Glutamatergic neuron (in vitro differentiated cells): ENCODE results near the gene LCAT. TPM values are rescaled to one million over a fixed set of nuclear protein-coding genes. Genes with fewer than 3 reads are reported as not detected.
"Not testable (repeated sequence)": the region's sequence is repeated elsewhere in the genome, so short reads cannot be mapped to it uniquely, and the experiment has no call there.

Source experiments
- DNase-seq: peaks from one replicate; pipeline ENCODE4 v3.0.0; 2022
- H3K27ac Mint-ChIP-seq: one replicate; pipeline ENCODE4 v1.8.0; 2020; ENCODE audit warnings: mild to moderate bottlenecking, mixed read lengths, inconsistent platforms; ENCODE audit not compliant: unreplicated experiment
- H3K27me3 Mint-ChIP-seq: one replicate; pipeline ENCODE4 v1.8.0; 2020; ENCODE audit warnings: mild to moderate bottlenecking, moderate library complexity, mixed read lengths, inconsistent platforms; ENCODE audit not compliant: unreplicated experiment
- H3K36me3 Mint-ChIP-seq: one replicate; pipeline ENCODE4 v1.8.0; 2020; ENCODE audit warnings: mild to moderate bottlenecking, mixed read lengths, inconsistent platforms; ENCODE audit not compliant: unreplicated experiment
- H3K4me1 Mint-ChIP-seq: one replicate; pipeline ENCODE4 v1.8.0; 2020; ENCODE audit warnings: mild to moderate bottlenecking, low read depth, mixed read lengths, inconsistent platforms; ENCODE audit not compliant: unreplicated experiment
- H3K4me3 Mint-ChIP-seq: one replicate; pipeline ENCODE4 v1.8.0; 2020; ENCODE audit warnings: mild to moderate bottlenecking, mixed read lengths, inconsistent platforms; ENCODE audit not compliant: unreplicated experiment
- H3K9me3 Mint-ChIP-seq: one replicate; pipeline ENCODE4 v1.8.0; 2020; ENCODE audit warnings: mild to moderate bottlenecking, moderate library complexity, mixed read lengths, inconsistent platforms; ENCODE audit not compliant: unreplicated experiment
- total RNA-seq: library from RNA; stranded (reverse); fragmentation: NEBNext Ultra II Directional; extraction: Animal tissue kit (Norgen Biotek cat#: 25700); gene quantifications from one replicate; pipeline ENCODE4 v1.2.1, GENCODE V29; 2021; ENCODE audit not compliant: unreplicated experiment
- TF ChIP-seq, protein P1 (sequence below): fragments of 200-600 bp; sonication (generic); IDR thresholded peaks from one replicate; pipeline ENCODE4 v1.5.0; 2021; ENCODE audit not compliant: partially characterized antibody, unreplicated experiment

Gene LCAT
- total RNA-seq, 1 donor from 2014 or later = 8.7 TPM

DNA sequence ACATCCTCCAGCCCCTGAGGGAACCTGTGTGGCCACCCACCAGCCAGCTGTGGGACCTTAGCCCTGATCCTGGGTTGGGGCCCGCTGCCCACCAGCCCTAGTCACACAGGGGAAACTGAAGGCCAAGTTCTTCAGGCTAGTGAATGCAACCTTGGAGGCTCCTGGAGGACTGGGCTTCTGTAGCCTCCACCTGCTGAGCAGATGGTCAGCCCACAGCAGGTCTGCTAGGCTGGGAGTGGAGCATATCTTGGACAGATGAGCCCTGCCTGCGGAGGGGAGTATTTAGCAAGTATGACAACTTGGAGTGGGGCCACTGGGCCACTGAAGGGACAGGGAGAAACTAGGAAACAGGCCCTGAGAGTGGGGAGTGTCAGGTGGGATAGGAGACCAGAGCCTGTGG lies 32.3 kb upstream of the LCAT start:
- no peak overlapping the region for H3K4me3 Mint-ChIP-seq
- no peak overlapping the region for H3K27ac Mint-ChIP-seq
- H3K36me3 Mint-ChIP-seq = no peaks in the 10 kb centered on the region
- H3K4me1 Mint-ChIP-seq = peaks cover 2% of the 10 kb centered on the region
- H3K27me3 Mint-ChIP-seq = no peaks in the 10 kb centered on the region
- no peak for DNase-seq
- H3K9me3 Mint-ChIP-seq = peaks cover 5% of the 10 kb centered on the region
- TF ChIP-seq, protein P1, sequence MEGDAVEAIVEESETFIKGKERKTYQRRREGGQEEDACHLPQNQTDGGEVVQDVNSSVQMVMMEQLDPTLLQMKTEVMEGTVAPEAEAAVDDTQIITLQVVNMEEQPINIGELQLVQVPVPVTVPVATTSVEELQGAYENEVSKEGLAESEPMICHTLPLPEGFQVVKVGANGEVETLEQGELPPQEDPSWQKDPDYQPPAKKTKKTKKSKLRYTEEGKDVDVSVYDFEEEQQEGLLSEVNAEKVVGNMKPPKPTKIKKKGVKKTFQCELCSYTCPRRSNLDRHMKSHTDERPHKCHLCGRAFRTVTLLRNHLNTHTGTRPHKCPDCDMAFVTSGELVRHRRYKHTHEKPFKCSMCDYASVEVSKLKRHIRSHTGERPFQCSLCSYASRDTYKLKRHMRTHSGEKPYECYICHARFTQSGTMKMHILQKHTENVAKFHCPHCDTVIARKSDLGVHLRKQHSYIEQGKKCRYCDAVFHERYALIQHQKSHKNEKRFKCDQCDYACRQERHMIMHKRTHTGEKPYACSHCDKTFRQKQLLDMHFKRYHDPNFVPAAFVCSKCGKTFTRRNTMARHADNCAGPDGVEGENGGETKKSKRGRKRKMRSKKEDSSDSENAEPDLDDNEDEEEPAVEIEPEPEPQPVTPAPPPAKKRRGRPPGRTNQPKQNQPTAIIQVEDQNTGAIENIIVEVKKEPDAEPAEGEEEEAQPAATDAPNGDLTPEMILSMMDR = no peak

DNA sequence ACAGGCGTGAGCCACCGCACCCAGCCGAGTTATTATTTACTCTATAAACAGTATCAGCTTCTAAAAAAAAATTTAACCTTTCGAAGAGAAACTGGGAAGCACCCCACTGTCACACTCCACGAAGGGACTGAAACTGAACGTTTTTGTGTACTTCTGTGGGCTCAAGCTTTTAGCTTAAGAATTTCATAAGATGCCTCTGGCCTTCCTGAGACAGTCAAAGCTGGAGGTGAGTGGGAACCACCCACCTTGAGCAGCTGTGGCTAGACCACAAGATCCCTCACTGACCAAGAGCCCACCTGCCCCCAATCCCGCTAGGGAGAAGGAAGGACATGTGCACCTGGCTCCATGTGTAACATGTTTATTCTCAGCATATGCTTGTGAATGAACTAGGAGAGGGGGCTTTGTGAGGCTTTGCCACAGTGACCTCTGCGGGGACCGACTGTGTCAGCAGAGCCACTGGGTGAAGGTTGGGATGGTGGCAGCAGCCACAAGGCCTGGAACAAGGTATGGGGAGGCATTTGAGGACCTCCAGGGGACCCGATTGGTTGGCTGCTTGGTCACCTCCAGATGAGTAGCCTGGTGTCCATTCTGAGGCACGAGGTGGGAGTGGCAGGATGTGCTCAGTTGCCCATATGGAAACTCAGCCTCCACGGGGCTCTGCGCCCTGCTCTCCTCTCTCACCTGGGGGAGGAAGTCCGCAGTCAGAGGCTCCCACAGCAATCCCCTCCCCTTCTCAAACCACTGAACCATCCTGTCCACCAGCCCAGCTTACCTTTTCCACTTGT lies 31.6 kb upstream of the LCAT start:
- peaks cover 2% of the 10 kb centered on the region for H3K4me1 Mint-ChIP-seq
- no peak overlapping the region for H3K27ac Mint-ChIP-seq
- H3K4me3 Mint-ChIP-seq = no peak overlapping the region
- TF ChIP-seq, protein P1 = no peak
- no peaks in the 10 kb centered on the region for H3K36me3 Mint-ChIP-seq
- H3K9me3 Mint-ChIP-seq = peaks cover 3% of the 10 kb centered on the region
- H3K27me3 Mint-ChIP-seq = peaks cover 4% of the 10 kb centered on the region
- no peak for DNase-seq

DNA sequence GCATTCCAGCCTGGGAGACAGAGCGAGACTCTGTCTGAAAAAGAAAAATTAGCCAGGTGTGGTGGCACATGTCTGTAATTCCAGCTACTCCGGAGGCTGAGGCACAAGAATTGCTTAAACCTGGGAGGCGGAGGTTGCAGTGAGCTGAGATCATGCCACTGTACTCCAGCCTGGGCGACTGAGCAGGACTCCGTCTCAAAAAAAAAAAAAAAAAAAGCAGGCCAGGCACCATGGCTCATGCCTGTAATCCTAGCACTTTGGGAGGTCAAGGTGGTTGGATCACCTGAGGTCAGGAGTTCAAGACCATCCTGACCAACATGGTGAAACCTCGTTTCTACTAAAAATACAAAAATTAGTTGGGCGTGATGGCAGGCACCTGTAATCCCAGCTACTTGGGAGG lies 28.4 kb upstream of the LCAT start:
- not testable (repeated sequence) for H3K27ac Mint-ChIP-seq, H3K4me3 Mint-ChIP-seq, H3K9me3 Mint-ChIP-seq, DNase-seq, H3K27me3 Mint-ChIP-seq, H3K4me1 Mint-ChIP-seq, H3K36me3 Mint-ChIP-seq

DNA sequence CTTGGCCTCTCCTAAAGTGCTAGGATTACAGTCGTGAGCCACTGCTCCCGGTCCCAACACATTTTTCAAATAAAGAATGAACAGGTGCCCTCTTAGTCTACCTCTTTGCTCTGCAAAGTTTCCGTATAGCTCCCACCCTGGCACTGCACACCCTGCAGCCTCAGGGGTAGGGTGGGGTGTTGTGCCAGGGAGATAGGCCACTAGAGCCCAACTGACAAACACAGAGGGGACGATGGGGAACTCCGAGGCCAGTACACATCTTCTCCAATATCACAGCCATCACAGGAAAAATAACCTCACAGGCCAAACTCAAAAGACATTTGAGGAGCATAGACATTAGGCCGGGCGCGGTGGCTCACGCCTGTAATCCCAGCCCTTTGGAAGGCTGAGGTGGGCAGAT lies 27.2 kb upstream of the LCAT start:
- TF ChIP-seq, protein P1 = no peak
- Mint-ChIP-seq H3K4me1 (peaks cover 4% of the 10 kb centered on the region), H3K27me3 (peaks cover 12% of the 10 kb centered on the region), H3K27ac (no peak overlapping the region), H3K36me3 (no peaks in the 10 kb centered on the region), H3K4me3 (no peak overlapping the region), H3K9me3 (peaks cover 3% of the 10 kb centered on the region)
- no peak for DNase-seq

DNA sequence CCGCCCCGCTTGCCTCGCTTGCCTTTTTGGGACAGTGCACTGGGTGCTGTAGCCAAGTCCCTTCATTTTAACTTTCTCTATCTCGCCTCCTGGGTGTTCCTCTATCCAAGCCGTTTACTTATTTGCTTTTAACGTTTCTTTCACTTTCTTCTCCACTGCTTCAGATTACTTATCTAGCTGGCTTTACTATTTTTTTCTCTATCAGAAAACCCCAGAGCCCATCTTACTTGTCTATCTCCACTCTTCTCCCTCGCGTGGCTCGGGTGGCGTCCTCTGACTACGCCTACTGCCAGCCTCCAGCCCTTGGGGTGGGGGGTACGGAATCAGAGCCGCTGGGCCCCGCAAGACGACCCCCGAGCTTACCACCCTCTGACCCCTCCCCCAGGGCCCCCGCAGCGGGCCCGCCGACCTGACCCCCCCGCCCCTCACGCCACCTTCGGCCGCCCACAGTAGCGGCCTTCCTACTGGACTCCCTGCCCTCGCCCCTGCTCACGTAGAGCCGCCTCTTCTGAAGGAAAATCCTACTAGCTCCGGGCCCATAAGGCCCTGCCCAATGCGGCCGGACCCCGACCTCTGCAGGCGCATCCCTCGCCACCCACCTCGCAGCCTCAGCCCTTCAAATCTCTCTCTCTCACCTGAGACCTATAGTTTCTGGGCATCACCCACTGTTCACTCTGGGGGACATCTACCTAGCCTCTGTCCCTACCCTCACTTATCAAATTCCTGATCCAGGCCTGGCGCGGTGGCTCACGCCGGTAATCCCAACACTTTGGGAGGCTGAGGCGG lies 25.5 kb upstream of the LCAT start:
- Mint-ChIP-seq H3K4me3 (peak overlapping the region; percentile 85), H3K27me3 (peaks cover 14% of the 10 kb centered on the region), H3K27ac (no peak overlapping the region), H3K4me1 (peaks cover 4% of the 10 kb centered on the region), H3K36me3 (no peaks in the 10 kb centered on the region), H3K9me3 (peaks cover 3% of the 10 kb centered on the region)
- no peak for DNase-seq
- TF ChIP-seq, protein P1 = no peak
